Measurements from ENCODE around the gene ZC3H6. TPM values are rescaled to one million over a fixed set of nuclear protein-coding genes. Genes with fewer than 3 reads are reported as not detected.

Gene ZC3H6
- total RNA-seq, 2 experiments from 2014 or later, result 18.0 to 21.4 TPM

DNA sequence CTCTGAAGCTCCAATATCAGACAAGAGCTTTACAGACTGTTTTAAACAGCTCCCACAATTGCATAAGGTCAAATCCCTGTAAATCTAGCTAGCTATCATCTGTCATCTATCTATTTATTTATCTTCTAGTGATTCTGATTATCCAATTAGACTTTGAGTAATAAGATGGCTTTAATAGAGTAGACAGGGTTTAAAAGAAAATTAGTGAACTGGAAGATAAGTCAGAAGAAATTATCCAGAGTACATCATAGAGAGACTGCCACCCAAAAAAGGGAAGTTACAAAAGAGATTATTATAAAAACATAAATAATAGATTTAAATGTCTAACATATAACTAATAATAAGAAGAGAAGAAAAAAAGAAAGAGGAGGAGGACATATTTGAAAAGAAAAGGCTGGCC, 12.5 kb upstream of the ZC3H6 start:
- no peak overlapping the region for H3K27ac Mint-ChIP-seq
- ChIA-PET CTCF (no interaction called here), POLR2A (interaction anchor here (0.6 kb wide), 1 partner anchor 21 kb away, joined by 3 read pairs; no protein-coding TSS in a partner anchor)
- no peaks in the 10 kb centered on the region for H3K9me3 Mint-ChIP-seq
- Histone ChIP-seq H3K9me3 (ENCODE audit: control insufficient read depth in 1 of 2, insufficient read depth in 1 of 2, low read length in 2 of 2) (peaks cover 0 to 4% of the 10 kb centered on the region in 2 experiments), H3K4me3 (ENCODE audit: low read length) (no peak overlapping the region), H3K4me1 (ENCODE audit: insufficient read depth, low read length) (peaks cover 10% of the 10 kb centered on the region), H3K27me3 (ENCODE audit: control insufficient read depth in 1 of 2, insufficient read depth in 2 of 2, low read length in 2 of 2) (peaks cover 0 to 4% of the 10 kb centered on the region in 2 experiments), H3K36me3 (ENCODE audit: insufficient read depth, low read length) (no peaks in the 10 kb centered on the region), H3K27ac (ENCODE audit: low read depth in 1 of 2, low read length in 2 of 2) (no peak overlapping the region)
- TF ChIP-seq CTCF (IDR thresholded peaks at IDR 0.05), result no peak
- peaks cover 7% of the 10 kb centered on the region for H3K4me1 Mint-ChIP-seq (ENCODE audit: low read depth)
- DNase-seq (no peak), ATAC-seq (ENCODE audit: poor library complexity) (no peak)
- intact Hi-C loops (cut with DNase I, micrococcal nuclease), result loop anchor here (1.0 to 5.0 kb wide), 2 partner anchors 39 to 42 kb away; no protein-coding TSS in a partner anchor
- no peak overlapping the region for H3K4me3 Mint-ChIP-seq
- H3K27me3 Mint-ChIP-seq, result no peaks in the 10 kb centered on the region
- no peaks in the 10 kb centered on the region for H3K36me3 Mint-ChIP-seq (ENCODE audit: low read depth)

DNA sequence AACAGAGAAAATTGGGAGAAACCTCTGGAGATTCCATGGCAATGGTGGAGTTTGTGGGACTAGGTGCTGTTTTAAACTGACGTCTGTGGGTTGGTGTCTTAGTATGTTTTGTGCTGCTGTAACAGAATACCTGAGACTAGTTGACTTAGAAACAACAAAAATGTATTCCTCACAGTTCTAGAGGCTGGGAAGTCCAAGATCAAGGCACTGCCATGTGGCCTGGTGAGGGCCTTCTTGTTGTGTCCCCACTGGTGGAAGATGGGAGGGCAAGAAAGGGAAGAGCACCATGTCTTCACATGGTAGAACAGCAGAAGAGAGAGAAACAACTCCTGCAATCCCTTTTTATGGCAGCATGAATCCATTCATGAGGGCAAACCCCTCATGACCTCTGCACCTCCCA, 6.8 kb upstream of the ZC3H6 start:
- ChIA-PET CTCF (no interaction called here), POLR2A (interaction anchor here (0.7 kb wide), 1 partner anchor 86 kb away, joined by 4 read pairs; no protein-coding TSS in a partner anchor)
- H3K27me3 Mint-ChIP-seq, result no peaks in the 10 kb centered on the region
- no peak for ATAC-seq (ENCODE audit: poor library complexity)
- H3K27ac ChIP-seq (ENCODE audit: low read depth in 1 of 2, low read length in 2 of 2), result no peak overlapping the region
- no peak overlapping the region for H3K27ac Mint-ChIP-seq
- intact Hi-C loops (cut with DNase I, micrococcal nuclease), result no loop called here
- H3K9me3 Mint-ChIP-seq, result peaks cover 2% of the 10 kb centered on the region
- no peaks in the 10 kb centered on the region for H3K4me1 ChIP-seq (ENCODE audit: insufficient read depth, low read length)
- H3K36me3 Mint-ChIP-seq (ENCODE audit: low read depth), result no peaks in the 10 kb centered on the region
- H3K27me3 ChIP-seq (ENCODE audit: control insufficient read depth in 1 of 2, insufficient read depth in 2 of 2, low read length in 2 of 2), result no peaks in the 10 kb centered on the region
- no peaks in the 10 kb centered on the region for H3K9me3 ChIP-seq (ENCODE audit: control insufficient read depth in 1 of 2, insufficient read depth in 1 of 2, low read length in 2 of 2)
- no peak for TF ChIP-seq CTCF (IDR thresholded peaks at IDR 0.05)
- no peak for DNase-seq
- no peak overlapping the region for H3K4me3 Mint-ChIP-seq
- no peaks in the 10 kb centered on the region for H3K36me3 ChIP-seq (ENCODE audit: insufficient read depth, low read length)
- no peak overlapping the region for H3K4me3 ChIP-seq (ENCODE audit: low read length)
- no peaks in the 10 kb centered on the region for H3K4me1 Mint-ChIP-seq (ENCODE audit: low read depth)

- Histone ChIP-seq H3K27me3 (ENCODE audit: control insufficient read depth in 1 of 2, insufficient read depth in 2 of 2, low read length in 2 of 2) (no peaks in the 10 kb centered on the region), H3K4me1 (ENCODE audit: insufficient read depth, low read length) (peaks cover 4% of the 10 kb centered on the region), H3K27ac (ENCODE audit: low read depth in 1 of 2, low read length in 2 of 2) (no peak overlapping the region), H3K36me3 (ENCODE audit: insufficient read depth, low read length) (no peaks in the 10 kb centered on the region), H3K9me3 (ENCODE audit: control insufficient read depth in 1 of 2, insufficient read depth in 1 of 2, low read length in 2 of 2) (no peaks in the 10 kb centered on the region), H3K4me3 (ENCODE audit: low read length) (no peak overlapping the region)
- Mint-ChIP-seq H3K27ac (peak overlapping the region; percentile 15), H3K36me3 (ENCODE audit: low read depth) (peaks cover 12% of the 10 kb centered on the region), H3K27me3 (no peaks in the 10 kb centered on the region), H3K4me1 (ENCODE audit: low read depth) (peaks cover 13% of the 10 kb centered on the region), H3K4me3 (peak overlapping the region; percentile 35), H3K9me3 (peaks cover 2% of the 10 kb centered on the region)
- POLR2A ChIA-PET, result interaction anchor here (1.8 kb wide), 1 partner anchor 18 kb away, joined by 4 read pairs; the partner anchor contains the start of gene ZC3H8
- TF ChIP-seq CTCF (IDR thresholded peaks at IDR 0.05), result no peak
- CTCF ChIA-PET, result interaction anchor here (1.0 to 1.7 kb wide), 2 partner anchors 9 to 13 kb away, joined by 5 to 7 read pairs; no protein-coding TSS in a partner anchor
- no peak for DNase-seq
- intact Hi-C loops (cut with DNase I, micrococcal nuclease), result loop anchor here in 1 of 2 experiments (5.0 to 10.0 kb wide), 3 partner anchors 215 to 388 kb away; partner anchors contain the start of genes ANAPC1, CHCHD5 and TMEM87B
- ATAC-seq (ENCODE audit: poor library complexity), result no peak
Observed at GRCh38 chr2:112272669-112273068, 2.7 kb upstream of the ZC3H6 start.
